GM18505 (cell line): ENCODE results near the gene FAXDC2.
"Not testable (repeated sequence)": the region's sequence is repeated elsewhere in the genome, so short reads cannot be mapped to it uniquely, and the experiment has no call there.

Experiments
- ATAC-seq: cut with Tn5 transposase; IDR thresholded peaks from one replicate; pipeline ENCODE4 v1.9.1; 2021; ENCODE audit not compliant: unreplicated experiment
- POLR2A ChIP-seq: IDR thresholded peaks from 4 replicates; pipeline ENCODE4 v1.6.1; 2011; ENCODE audit warnings: borderline replicate concordance; ENCODE audit not compliant: insufficient read depth, insufficient read length; ENCODE audit errors: extremely low read depth

Gene FAXDC2

DNA sequence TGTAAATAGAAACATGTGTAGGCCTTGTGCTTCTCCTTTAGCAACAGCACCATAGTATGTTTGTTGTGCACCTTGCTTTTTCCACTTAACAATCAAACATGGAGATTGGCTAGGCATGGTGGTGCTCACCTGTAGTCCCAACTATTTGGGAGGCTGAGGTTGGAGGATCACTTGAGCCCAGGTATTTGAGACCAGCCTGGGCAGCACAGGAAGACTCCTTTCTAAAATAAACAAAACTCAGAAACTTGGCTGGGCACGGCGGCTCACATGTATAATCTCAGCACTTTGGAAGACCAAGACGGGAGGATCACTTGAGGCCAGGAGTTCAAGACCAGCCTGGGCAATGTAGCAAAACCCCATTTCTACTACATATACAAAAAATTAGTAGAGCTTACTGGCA lies 948 bp upstream of the FAXDC2 start:
- ATAC-seq = no peak
- TF ChIP-seq POLR2A = no peak

DNA sequence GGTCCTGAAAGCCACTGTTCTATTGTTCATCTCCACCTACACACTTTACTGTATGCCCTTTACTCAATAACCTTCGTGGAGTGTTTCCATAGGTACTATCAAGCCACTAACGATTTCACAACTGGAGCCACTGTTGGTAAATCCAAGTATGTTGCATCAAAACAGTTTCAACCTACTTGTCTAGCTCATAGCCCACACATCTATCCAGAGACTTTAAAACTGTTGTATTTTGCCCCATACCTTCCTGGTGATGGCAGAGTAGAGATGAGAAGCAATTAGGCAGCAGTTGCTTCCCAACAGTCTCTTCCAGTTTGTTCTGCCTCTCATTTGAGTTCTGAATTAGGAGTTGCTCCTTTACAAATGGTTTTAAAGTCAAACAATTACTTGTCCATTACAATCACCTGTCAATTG lies 607 bp downstream of the FAXDC2 start:
- no peak for ATAC-seq
- TF ChIP-seq POLR2A = no peak

DNA sequence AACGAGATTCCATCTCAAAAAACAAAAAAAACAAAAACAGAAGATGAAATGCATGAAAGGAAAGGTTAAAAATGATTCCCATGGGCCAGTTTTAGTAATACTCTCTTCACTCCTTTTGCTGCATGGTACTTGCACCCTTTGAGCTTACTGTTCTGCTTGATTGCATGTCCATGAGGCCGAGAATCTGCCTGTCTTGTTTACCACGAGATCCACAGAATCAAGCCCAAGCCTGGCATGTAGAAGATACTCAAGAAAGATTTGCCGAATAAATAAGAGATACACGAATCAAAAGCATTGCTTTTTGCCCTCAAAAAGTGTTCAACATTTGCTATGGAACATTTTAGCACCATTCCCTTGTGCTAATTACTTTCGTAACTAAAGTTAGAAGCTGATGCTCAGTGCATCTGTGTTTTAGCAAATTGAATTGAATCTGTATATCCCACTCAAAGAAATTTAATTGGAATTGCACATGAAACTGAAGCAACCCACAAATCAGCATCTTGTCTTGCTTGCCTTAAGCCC lies 1.1 kb downstream of the FAXDC2 start:
- ATAC-seq = no peak
- TF ChIP-seq POLR2A = no peak

DNA sequence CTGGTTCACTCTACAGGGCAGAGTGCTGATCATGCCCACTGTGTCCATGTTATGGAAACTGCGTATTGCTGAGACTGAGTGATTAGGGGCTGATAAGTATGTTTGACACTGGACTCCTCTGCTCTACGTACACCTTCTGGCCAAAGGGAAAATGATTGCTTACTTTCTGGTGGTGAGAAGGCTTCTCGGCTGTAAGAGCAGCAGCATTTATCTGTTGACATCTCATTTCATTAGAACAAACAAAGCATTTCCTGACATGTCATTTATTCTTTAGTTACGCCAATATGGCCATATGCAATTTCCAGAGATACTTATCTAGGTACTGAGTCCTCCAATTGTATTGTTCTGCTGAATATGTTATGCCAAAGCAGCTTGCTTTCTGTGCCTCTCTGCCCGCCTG lies 5.6 kb downstream of the FAXDC2 start:
- no peak for ATAC-seq
- no peak for TF ChIP-seq POLR2A

DNA sequence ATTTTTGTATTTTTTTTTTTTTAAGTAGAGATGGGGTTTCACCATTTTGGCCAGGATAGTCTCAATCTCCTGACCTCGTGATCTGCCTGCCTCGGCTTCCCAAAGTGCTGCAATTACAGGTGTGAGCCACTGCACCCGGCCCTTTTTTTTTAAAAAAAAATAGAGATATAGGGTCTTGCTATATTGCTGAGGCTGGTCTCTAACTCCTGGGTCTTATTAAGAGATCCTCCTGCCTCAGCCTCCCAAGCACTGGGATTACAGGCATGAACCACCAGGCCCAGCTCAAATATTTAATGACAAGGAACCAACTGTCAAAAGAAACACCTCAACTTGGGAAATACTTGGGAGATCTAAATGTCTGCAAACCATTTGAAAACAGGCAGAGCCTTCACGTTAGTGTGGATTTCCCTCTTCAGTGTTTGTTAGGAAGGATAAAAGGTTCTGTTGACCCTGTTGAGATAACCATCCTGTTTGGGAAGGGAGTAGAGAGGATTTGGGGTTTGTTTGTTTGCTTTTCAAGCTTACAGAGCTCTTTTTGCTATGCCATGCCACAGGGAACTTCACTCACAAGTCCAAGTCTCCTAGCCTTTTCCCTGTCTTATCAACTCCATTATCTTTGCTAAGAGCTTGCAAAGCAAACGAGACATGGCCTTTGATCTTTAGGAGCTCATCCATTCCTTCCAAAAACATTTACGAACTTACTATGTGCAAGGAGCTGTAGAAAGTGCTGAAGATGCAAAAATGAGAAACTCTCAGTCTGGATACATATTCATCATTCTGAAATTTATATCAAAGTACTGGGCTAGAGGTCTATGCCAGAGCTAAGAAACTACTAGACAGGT lies 7.5 kb downstream of the FAXDC2 start:
- no peak for ATAC-seq
- TF ChIP-seq POLR2A = no peak

DNA sequence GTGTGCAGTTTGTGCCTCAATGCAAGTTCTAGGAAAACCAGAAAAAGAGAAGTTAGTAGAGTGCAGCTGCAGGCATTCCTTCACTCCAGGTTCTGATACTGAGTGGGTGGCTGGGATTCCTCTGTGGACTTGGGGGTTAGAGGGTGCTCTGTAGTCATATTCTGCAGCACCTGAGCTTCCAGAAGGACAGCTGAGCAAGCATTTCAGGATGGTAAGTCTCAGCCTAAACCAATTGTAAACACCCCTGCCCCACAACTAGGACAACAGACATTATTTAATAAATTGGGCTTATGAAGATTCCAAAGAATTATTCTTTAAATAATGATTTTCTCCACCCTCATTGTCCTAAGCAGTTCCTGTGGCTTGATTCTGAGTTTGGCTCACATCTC lies 9.1 kb downstream of the FAXDC2 start:
- TF ChIP-seq POLR2A = no peak
- ATAC-seq = no peak

DNA sequence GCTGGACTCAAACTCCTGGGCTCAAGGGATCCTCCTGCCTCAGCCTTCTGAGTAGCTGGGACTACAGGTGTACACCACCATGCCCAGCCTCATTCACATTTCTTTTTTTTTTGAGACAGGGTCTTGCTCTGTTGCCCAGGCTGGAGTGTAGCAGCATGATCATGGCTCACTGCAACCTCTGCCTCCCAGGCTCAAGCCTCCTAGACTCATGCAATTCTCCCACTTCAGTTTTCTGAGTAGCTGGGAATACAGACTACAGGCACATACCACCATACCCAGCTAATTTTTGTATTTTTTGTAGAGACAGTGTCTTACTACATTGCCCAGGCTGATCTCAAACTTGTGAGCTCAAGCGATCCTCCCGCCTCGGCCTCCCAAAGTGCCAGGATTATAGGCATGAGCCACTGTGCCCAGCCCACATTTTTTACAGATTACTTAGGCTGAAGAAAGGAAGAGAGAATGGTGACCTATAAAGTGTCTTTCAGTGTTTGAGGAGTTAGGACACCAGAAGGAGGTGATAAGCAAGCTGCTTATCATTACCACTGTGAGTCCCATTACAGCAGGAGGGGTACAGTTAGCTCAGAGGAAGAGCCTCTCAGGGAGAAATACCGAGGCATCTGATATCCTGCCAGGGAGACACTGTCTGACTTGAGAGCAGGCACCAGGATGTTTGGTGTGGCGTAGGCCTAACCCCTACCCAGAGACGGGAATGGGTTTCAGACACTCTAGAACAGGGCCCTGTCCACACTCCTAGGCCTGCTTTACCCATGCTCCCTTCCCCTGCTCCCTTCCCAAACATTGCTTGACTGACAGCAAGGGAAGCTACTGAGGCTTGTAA lies 9.7 kb downstream of the FAXDC2 start:
- no peak for TF ChIP-seq POLR2A
- ATAC-seq = no peak

DNA sequence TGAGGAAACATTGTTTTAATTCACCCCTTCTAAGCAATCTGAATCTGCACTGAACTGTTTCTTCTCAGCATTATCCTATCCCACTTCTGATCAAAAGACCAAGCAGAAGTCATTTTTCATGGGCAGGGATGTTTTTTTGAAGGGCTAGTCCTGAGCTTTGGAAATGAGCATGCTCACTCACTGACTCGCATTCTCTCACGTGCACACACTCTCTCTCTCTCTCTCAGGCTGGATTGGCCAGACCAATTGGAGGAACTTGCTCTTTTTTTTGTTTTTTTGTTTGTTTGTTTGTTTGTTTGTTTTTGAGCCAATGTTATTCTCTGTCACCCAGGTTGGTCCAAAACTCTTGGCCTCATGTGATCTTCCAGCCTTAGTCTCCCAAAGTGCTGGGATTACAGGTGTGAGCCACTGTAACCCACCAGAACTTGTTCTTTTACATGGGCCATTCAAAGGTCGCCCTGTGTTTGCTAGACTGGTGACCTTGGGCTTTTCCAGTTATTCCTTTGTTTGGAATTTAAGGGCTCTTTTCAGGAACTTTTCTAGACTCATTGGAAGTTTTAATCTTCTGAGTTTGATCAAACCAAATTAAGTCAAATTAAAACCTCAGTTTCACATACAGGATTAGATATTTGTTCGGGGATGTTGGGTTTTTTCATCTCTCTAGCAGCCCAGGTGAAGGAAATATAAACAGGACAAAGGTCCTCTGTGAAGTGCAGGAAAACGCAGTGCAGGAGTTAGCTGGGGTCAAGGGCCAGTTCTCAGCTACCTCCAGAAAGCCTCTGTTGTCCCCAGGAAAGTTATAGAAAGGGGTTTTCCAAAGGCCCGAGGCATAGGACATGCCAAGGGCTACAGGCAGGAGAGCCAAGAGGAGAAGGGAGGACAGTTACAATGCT lies 13.1 kb downstream of the FAXDC2 start:
- ATAC-seq = no peak
- no peak for TF ChIP-seq POLR2A

DNA sequence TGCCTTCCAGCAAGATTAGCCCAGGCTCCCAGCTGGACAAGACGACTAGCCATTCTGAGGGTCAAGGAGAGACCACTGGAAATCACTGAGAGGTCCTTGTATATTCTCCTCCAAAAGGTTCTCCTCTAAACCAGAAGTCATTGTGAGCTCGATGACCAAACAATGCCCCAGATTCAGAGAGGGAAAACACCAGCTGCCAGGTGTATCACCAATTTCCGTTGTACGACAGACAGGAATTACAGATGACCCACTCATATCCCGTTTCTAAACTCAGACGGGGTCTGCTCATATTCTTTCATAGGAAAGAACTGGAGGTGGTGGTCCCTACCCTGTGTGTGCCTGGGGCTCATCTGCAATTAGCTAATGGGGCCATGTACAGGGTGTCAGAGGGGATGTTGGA lies 14.2 kb downstream of the FAXDC2 start:
- TF ChIP-seq POLR2A = no peak
- ATAC-seq = no peak

DNA sequence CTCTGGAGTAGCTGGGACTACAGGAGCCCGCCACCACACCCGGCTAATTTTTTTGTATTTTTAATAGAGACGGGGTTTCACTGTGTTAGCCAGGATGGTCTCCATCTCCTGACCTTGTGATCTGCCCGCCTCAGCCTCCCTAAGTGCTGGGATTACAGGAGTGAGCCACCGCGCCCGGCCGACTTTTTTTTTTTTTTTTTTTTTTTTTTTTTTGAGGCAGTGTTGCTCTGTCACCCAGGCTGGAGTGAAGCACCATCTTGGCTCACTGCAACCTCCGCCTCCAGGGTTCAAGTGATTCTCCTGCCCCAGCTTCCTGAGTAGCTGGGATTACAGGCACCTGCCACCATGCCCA lies 14.7 kb downstream of the FAXDC2 start:
- ATAC-seq = not testable (repeated sequence)

DNA sequence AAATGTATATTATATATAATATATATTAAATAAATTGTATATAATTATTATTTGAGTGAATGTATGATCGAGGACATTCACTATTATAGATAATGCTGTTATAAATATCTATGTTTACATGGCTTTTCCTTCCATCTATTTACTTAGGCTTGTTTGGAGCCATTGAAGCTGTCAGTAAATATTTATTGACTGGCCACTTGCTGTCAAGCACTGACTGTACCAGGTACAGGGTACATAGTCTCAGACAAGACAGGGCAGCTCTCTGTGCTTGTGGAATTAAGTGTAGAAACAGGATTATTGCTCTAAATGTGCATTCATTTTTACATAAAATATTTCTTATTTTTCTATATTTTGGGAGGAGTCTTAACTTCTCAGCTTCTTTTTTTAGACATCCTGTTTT lies 16.4 kb downstream of the FAXDC2 start:
- no peak for TF ChIP-seq POLR2A
- no peak for ATAC-seq

DNA sequence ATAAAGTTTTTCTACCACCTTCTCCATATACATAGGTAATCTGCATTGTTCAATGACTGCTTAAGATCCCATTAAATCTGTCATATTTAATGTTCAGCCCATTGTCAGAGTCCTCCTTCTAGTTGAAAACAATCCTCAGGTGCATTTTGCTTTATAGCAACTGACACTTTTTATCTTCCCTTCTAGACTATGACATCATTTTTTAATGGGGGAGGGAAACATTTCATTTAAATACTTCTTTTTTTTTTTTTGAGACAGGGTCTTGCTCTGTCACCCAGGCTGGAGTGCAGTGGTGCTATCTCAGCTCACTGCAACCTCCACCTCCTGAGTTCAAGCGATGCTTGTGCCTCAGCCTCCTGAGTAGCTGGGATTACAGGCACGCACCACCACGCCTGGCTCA lies 17.6 kb downstream of the FAXDC2 start:
- not testable (repeated sequence) for ATAC-seq

DNA sequence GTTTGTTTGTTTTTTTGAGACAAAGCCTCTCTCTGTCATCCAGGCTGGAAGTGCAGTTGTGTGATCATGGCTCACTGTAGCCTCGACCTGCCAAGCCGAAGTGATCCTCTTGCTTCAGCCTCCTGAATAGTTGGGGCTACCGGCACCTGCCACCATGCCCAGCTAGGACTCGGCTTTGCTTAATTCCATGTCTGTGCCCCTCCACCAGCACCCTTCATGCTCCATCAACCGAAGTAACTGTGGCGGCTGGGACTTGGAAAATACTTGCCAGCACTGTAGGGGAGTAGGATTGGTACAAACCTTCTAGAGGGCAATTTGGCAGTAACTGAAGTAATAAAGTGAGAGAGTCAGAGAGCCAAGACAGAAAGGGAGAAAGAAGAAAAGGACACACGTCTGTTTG lies 19.0 kb downstream of the FAXDC2 start:
- ATAC-seq = no peak
- TF ChIP-seq POLR2A = no peak
